Right lobe of liver (tissue), 6 donors: Measurements from ENCODE around the gene TLR6. TPM values are rescaled to one million over a fixed set of nuclear protein-coding genes. Genes with fewer than 3 reads are reported as not detected.

Source experiments
- ATAC-seq, 4 donors: fragments of 200-7000 bp; cut with Tn5 transposase; one replicate each; pipeline ENCODE4 v1.9.1; 2020; ENCODE audit warnings: mild to moderate bottlenecking in 4 of 4, moderate library complexity in 4 of 4
- DNase-seq, 3 donors: peaks; one replicate each; pipeline ENCODE4 v3.0.0-alpha.2; 2020
- H3K27ac ChIP-seq, 3 donors: fragments of 200-600 bp; one replicate each; pipeline ENCODE4 v1.8.0; 2022
- H3K27me3 ChIP-seq, 2 donors: fragments of 200-600 bp; one replicate each; pipeline ENCODE4 v1.8.0; 2022
- H3K36me3 ChIP-seq, 4 donors: fragments of 200-600 bp; sonication (generic) in 1 of 4; one replicate each; pipeline versions ENCODE4 v1.5.1 to v1.8.0; 2017 to 2022; ENCODE audit warnings: control low read depth in 1 of 4
- H3K4me1 ChIP-seq, 4 donors: fragments of 200-600 bp; sonication (generic) in 1 of 4; one replicate each; pipeline versions ENCODE4 v1.5.1 to v1.8.0; 2017 to 2022; ENCODE audit warnings: control low read depth in 1 of 4
- H3K4me3 ChIP-seq, 3 donors: fragments of 200-600 bp; one replicate each; pipeline ENCODE4 v1.8.0; 2022
- H3K9me3 ChIP-seq, 4 donors: fragments of 200-600 bp; sonication (generic) in 1 of 4; one replicate each; pipeline versions ENCODE4 v1.5.1 to v1.8.0; 2017 to 2022; ENCODE audit warnings: control low read depth in 1 of 4
- CTCF ChIP-seq, 4 donors: fragments of 200-600 bp in 3 of 4; fragments of 450-650 bp in 1 of 4; IDR thresholded peaks; one replicate each; pipeline versions ENCODE4 v1.5.1 to v1.8.0; 2016 to 2022; ENCODE audit warnings: antibody characterized with exemption in 4 of 4, mild to moderate bottlenecking in 2 of 4
- POLR2A ChIP-seq: fragments of 450-650 bp; IDR thresholded peaks from one replicate; pipeline ENCODE4 v1.6.1; 2017; ENCODE audit warnings: antibody characterized with exemption, mild to moderate bottlenecking
- WGBS: methylation state at CpG from one replicate; pipeline ENCODE4 v1.1.6; 2018; ENCODE audit warnings: low coverage, low lambda C conversion rate; ENCODE audit not compliant: insufficient coverage; ENCODE audit errors: missing lambda C conversion rate; 5-methylcytosine and 5-hydroxymethylcytosine counted together
- intact Hi-C, 2 donors: fragments of 100-400 bp; cut with DNase I; formaldehyde crosslinking; loops; one replicate each; pipeline versions ENCODE4 v1.11.2 to v1.14.1; 2022
- total RNA-seq, 6 experiments: library from RNA; depleted of rRNA in 2 of 6; stranded (reverse); fragments of >200 nt in 2 of 6; fragmentation: NEBNext Ultra II Directional in 3 of 6; extraction: Animal tissue kit (Norgen Biotek cat#: 25700) in 3 of 6; gene quantifications; one replicate each; pipeline versions ENCODE4 v1.1.0 to v1.2.4, GENCODE V29; 2016 to 2023
- donor health status: DM: no; HTN: yes; CAD: no.
- donor health status: DM: no; HTN: no; CAD: no.
- donor health status: DM: no; HTN: no; CAD: no.
- donor health status: DM: no; HTN: yes; CAD: no.
- donor health status: DM: no; HTN: yes; CAD: no.

TLR6 gene
- total RNA-seq, 6 experiments from 2014 or later = 1.2 to 3.4 (median 2.4) TPM

- no peak overlapping the region for H3K27ac ChIP-seq
- no peaks in the 10 kb centered on the region for H3K36me3 ChIP-seq
- H3K4me3 ChIP-seq = no peak overlapping the region
- intact Hi-C loops = no loop called here
- ATAC-seq (no peak), DNase-seq (no peak)
- H3K9me3 ChIP-seq = no peaks in the 10 kb centered on the region
- H3K27me3 ChIP-seq = no peaks in the 10 kb centered on the region
- no peak for TF ChIP-seq CTCF (IDR thresholded peaks at IDR 0.05)
- TF ChIP-seq POLR2A = no peak
- WGBS = 94% methylated on average over 7 of the region's 7 CpGs
- peaks cover 0 to 4% (median 0%) of the 10 kb centered on the region in 4 donors for H3K4me1 ChIP-seq
Measured at GRCh38 chr4:38859501-38859900, 2.9 kb upstream of the TLR6 start.

GRCh38 chr4:38858097-38858420 is 1.4 kb upstream of the TLR6 start:
- no peak for ATAC-seq
- no peak for DNase-seq
- H3K9me3 ChIP-seq = no peaks in the 10 kb centered on the region
- no peaks in the 10 kb centered on the region for H3K36me3 ChIP-seq
- TF ChIP-seq CTCF (IDR thresholded peaks at IDR 0.05) (no peak), POLR2A (no peak)
- H3K27me3 ChIP-seq = no peaks in the 10 kb centered on the region
- peaks cover 0 to 4% (median 0%) of the 10 kb centered on the region in 4 donors for H3K4me1 ChIP-seq
- intact Hi-C loops = no loop called here
- H3K4me3 ChIP-seq = no peak overlapping the region
- peak overlapping the region; percentile 22 to 47 (median 42) for H3K27ac ChIP-seq
- WGBS = 44% methylated on average over 3 of the region's 3 CpGs

DNA sequence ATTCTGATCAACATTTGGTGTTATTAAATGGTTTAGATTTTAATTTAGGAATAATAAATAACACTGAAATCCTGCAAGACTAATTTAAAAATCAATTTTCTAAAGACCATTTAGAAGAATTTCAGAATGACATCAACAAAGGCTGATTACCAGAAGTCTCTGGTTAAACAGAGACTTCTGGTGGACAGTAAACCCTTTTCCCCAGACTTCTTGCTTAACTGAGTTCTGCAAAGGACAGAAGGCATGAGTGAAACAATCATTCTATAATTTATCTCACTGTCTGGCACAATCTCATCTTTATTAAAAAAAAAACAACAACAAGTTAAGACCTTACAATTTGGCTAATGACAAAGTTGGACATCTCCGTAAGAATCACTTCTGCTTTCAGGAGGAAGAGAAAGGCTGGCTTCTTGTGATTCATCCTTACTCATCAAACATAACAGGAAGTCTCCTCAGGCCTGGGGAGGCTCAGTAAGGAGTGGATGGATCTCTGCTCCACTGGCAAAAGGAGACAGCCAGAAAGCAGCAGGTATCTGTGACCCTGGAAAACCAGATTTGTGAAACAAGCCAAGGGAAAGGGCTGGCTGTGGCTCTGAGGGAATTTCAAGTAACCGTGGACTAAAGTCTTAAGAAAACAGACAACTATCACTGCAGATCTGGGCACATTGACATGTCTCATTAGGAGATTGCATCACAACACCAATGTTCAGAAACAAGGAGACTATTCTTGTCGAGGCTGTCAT is 908 bp upstream of the TLR6 start:
- no peak for TF ChIP-seq CTCF (IDR thresholded peaks at IDR 0.05)
- no peak for TF ChIP-seq POLR2A
- ATAC-seq (peak; percentile 57 to 79 (median 69)), DNase-seq (no peak)
- peak overlapping the region; percentile 22 to 61 (median 42) for H3K27ac ChIP-seq
- intact Hi-C loops = no loop called here
- no peaks in the 10 kb centered on the region for H3K27me3 ChIP-seq
- WGBS = 26% methylated on average over 3 of the region's 3 CpGs
- H3K4me1 ChIP-seq = peaks cover 0 to 4% (median 0%) of the 10 kb centered on the region in 4 donors
- H3K36me3 ChIP-seq = no peaks in the 10 kb centered on the region
- H3K9me3 ChIP-seq = no peaks in the 10 kb centered on the region
- H3K4me3 ChIP-seq = no peak overlapping the region

DNA sequence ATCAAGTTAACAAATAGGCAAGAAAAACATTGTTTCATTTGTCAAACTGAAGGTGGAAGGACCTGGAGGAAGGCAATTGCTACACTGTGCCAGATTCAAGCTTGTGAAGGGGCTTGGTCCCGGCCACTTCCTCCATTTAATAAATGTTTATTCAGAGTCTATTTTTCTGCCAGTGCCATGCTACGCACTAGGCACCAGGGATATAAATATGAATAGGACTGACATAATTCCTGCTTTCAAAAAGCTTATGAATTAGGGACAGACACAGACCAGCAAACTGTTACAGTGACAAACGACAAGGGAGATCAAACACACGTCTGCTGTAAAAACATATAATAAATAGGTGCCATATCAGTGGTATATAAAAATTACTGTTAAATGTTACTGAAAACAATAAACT is 571 bp downstream of the TLR6 start:
- H3K27me3 ChIP-seq = no peaks in the 10 kb centered on the region
- WGBS = 33% methylated on average over 4 of the region's 4 CpGs
- peak overlapping the region in 2 of 3 donors; percentile 42 to 61 for H3K27ac ChIP-seq
- peak overlapping the region; percentile 0 to 35 (median 18) for H3K4me3 ChIP-seq
- TF ChIP-seq POLR2A (no peak), CTCF (IDR thresholded peaks at IDR 0.05) (no peak)
- H3K36me3 ChIP-seq = no peaks in the 10 kb centered on the region
- peaks cover 0 to 4% (median 0%) of the 10 kb centered on the region in 4 donors for H3K4me1 ChIP-seq
- intact Hi-C loops = no loop called here
- ATAC-seq = peak; percentile 44 to 54 (median 51)
- no peaks in the 10 kb centered on the region for H3K9me3 ChIP-seq
- no peak for DNase-seq
